ENCODE results near the gene STK32C. TPM values are rescaled to one million over a fixed set of nuclear protein-coding genes. Genes with fewer than 3 reads are reported as not detected.

Gene STK32C
- total and polyA plus RNA-seq, 2 experiments from 2014 or later: 8.8 to 9.8 TPM

DNA sequence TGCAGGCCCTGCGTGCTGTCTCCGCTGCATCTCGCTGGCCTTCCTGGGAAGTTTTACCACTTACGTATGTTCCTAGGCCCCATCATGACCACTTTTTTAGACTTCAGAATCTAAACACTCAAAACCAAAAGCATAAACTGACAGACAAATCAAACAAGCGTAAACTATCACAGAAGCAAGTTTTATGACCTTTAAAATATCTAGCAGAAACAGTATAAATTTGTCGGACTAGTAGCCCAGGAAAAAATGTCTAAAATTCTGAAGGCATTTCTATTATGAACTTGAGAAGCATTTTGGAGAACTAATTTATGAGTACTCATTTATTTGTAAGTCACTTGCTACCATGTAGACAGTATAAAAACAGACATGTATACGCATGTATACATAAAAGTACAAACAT, 34.8 kb upstream of the STK32C start:
- no peak overlapping the region for H3K4me3 ChIP-seq
- H3K4me1 ChIP-seq (ENCODE audit: insufficient read depth): no peaks in the 10 kb centered on the region
- no peaks in the 10 kb centered on the region for H3K9me3 ChIP-seq (ENCODE audit: low read depth)
- H3K9ac ChIP-seq: no peak overlapping the region
- DNase-seq: no peak
- TF ChIP-seq EZH2phosphoT487 (IDR thresholded peaks at IDR 0.05; ENCODE audit: insufficient read depth, low read depth) (no peak), EZH2 (IDR thresholded peaks at IDR 0.05; ENCODE audit: insufficient read depth, poor library complexity, severe bottlenecking) (no peak)
- no peaks in the 10 kb centered on the region for H3K27me3 ChIP-seq (replicated peaks; ENCODE audit: insufficient read depth)
- in situ Hi-C loops (cut with MboI): no loop called here
- 96% methylated on average over 7 of the region's 7 CpGs for WGBS, 2 experiments (ENCODE audit: low coverage in 1 of 2, low lambda C conversion rate in 2 of 2, missing lambda C conversion rate in 2 of 2)
- no peaks in the 10 kb centered on the region for H3K9me2 ChIP-seq (ENCODE audit: insufficient read depth)
- H3K4me2 ChIP-seq (ENCODE audit: unreplicated experiment): no peak overlapping the region
- no peak overlapping the region for H2AFZ ChIP-seq
- H3K36me3 ChIP-seq (ENCODE audit: low read depth): peaks cover 20% of the 10 kb centered on the region
- no peak overlapping the region for H3K27ac ChIP-seq
- H3K79me2 ChIP-seq (ENCODE audit: insufficient read depth): no peaks in the 10 kb centered on the region
- no peaks in the 10 kb centered on the region for H4K20me1 ChIP-seq (ENCODE audit: insufficient read depth)
- H3F3A ChIP-seq (ENCODE audit: insufficient read depth): no peaks in the 10 kb centered on the region

- no peaks in the 10 kb centered on the region for H4K20me1 ChIP-seq (ENCODE audit: insufficient read depth)
- H3K9ac ChIP-seq: no peak overlapping the region
- no peak overlapping the region for H3K4me3 ChIP-seq
- no peak overlapping the region for H3K27ac ChIP-seq
- no peaks in the 10 kb centered on the region for H3K9me3 ChIP-seq (ENCODE audit: low read depth)
- H3K4me1 ChIP-seq (ENCODE audit: insufficient read depth): no peaks in the 10 kb centered on the region
- H3K27me3 ChIP-seq (replicated peaks; ENCODE audit: insufficient read depth): no peaks in the 10 kb centered on the region
- H2AFZ ChIP-seq: no peak overlapping the region
- no peak overlapping the region for H3K4me2 ChIP-seq (ENCODE audit: unreplicated experiment)
- no peaks in the 10 kb centered on the region for H3K79me2 ChIP-seq (ENCODE audit: insufficient read depth)
- no peaks in the 10 kb centered on the region for H3K9me2 ChIP-seq (ENCODE audit: insufficient read depth)
- peaks cover 20% of the 10 kb centered on the region for H3K36me3 ChIP-seq (ENCODE audit: low read depth)
- no peaks in the 10 kb centered on the region for H3F3A ChIP-seq (ENCODE audit: insufficient read depth)
- TF ChIP-seq EZH2 (IDR thresholded peaks at IDR 0.05; ENCODE audit: insufficient read depth, poor library complexity, severe bottlenecking) (no peak), EZH2phosphoT487 (IDR thresholded peaks at IDR 0.05; ENCODE audit: insufficient read depth, low read depth) (no peak)
- no peak for DNase-seq
- in situ Hi-C loops (cut with MboI): no loop called here
- 93 to 100% methylated on average over 4 of the region's 4 CpGs for WGBS, 2 experiments (ENCODE audit: low coverage in 1 of 2, low lambda C conversion rate in 2 of 2, missing lambda C conversion rate in 2 of 2)
Measured at GRCh38 chr10:132341781-132342180, 34.0 kb upstream of the STK32C start.

- no peak for TF ChIP-seq EZH2phosphoT487 (IDR thresholded peaks at IDR 0.05; ENCODE audit: insufficient read depth, low read depth)
- no peak for TF ChIP-seq EZH2 (IDR thresholded peaks at IDR 0.05; ENCODE audit: insufficient read depth, poor library complexity, severe bottlenecking)
- Histone ChIP-seq H3K9me2 (ENCODE audit: insufficient read depth) (no peaks in the 10 kb centered on the region), H3K4me3 (no peak overlapping the region), H2AFZ (no peak overlapping the region), H3K4me2 (ENCODE audit: unreplicated experiment) (no peak overlapping the region), H3K27ac (no peak overlapping the region), H3F3A (ENCODE audit: insufficient read depth) (no peaks in the 10 kb centered on the region), H4K20me1 (ENCODE audit: insufficient read depth) (no peaks in the 10 kb centered on the region), H3K9ac (no peak overlapping the region), H3K36me3 (ENCODE audit: low read depth) (peaks cover 20% of the 10 kb centered on the region), H3K79me2 (ENCODE audit: insufficient read depth) (no peaks in the 10 kb centered on the region), H3K27me3 (replicated peaks; ENCODE audit: insufficient read depth) (no peaks in the 10 kb centered on the region), H3K4me1 (ENCODE audit: insufficient read depth) (0 out of 2 replicates have a peak, but pooled peaks cover 4% of the 10 kb centered on the region), H3K9me3 (ENCODE audit: low read depth) (no peaks in the 10 kb centered on the region)
- in situ Hi-C loops (cut with MboI): no loop called here
- no peak for DNase-seq
- WGBS, 2 experiments (ENCODE audit: low coverage in 1 of 2, low lambda C conversion rate in 2 of 2, missing lambda C conversion rate in 2 of 2): 91 to 97% methylated on average over 6 of the region's 6 CpGs
Measured at GRCh38 chr10:132341017-132341416, 33.3 kb upstream of the STK32C start.

GRCh38 chr10:132339276-132339675, 31.5 kb upstream of the STK32C start:
- Histone ChIP-seq H4K20me1 (ENCODE audit: insufficient read depth) (no peaks in the 10 kb centered on the region), H3K9ac (no peak overlapping the region), H3K36me3 (ENCODE audit: low read depth) (peaks cover 12% of the 10 kb centered on the region; the same call in 1 of the 2 replicates), H3K4me2 (ENCODE audit: unreplicated experiment) (no peak overlapping the region), H3F3A (ENCODE audit: insufficient read depth) (no peaks in the 10 kb centered on the region), H2AFZ (no peak overlapping the region), H3K79me2 (ENCODE audit: insufficient read depth) (no peaks in the 10 kb centered on the region), H3K4me3 (no peak overlapping the region), H3K27ac (no peak overlapping the region), H3K4me1 (ENCODE audit: insufficient read depth) (0 out of 2 replicates have a peak, but pooled peaks cover 4% of the 10 kb centered on the region), H3K9me3 (ENCODE audit: low read depth) (no peaks in the 10 kb centered on the region), H3K27me3 (replicated peaks; ENCODE audit: insufficient read depth) (no peaks in the 10 kb centered on the region), H3K9me2 (ENCODE audit: insufficient read depth) (no peaks in the 10 kb centered on the region)
- whole genome bisulfite sequencing, 2 experiments (ENCODE audit: low coverage in 1 of 2, low lambda C conversion rate in 2 of 2, missing lambda C conversion rate in 2 of 2): 92 to 98% methylated on average over 10 to 11 of the region's 11 CpGs
- TF ChIP-seq EZH2phosphoT487 (IDR thresholded peaks at IDR 0.05; ENCODE audit: insufficient read depth, low read depth): no peak
- TF ChIP-seq EZH2 (IDR thresholded peaks at IDR 0.05; ENCODE audit: insufficient read depth, poor library complexity, severe bottlenecking): no peak
- no peak for DNase-seq
- in situ Hi-C loops (cut with MboI): loop anchor here (10.0 kb wide), 1 partner anchor 114 kb away; no protein-coding TSS in a partner anchor

All from GM23248 (cell line).